WTC11 (cell line): ENCODE results near the gene SAMD1. TPM values are rescaled to one million over a fixed set of nuclear protein-coding genes. Genes with fewer than 3 reads are reported as not detected.

ENCODE experiments used
- ATAC-seq: fragments of 200-7000 bp; cut with Tn5 transposase; 2 replicates; pipeline ENCODE4 v1.10.0; 2021; ENCODE audit warnings: mild to moderate bottlenecking, moderate library complexity
- CTCF ChIA-PET: fragments of 300-600 bp; sonication (Branson Sonifier 250); formaldehyde crosslinking; loops from one replicate; lab custom pipeline; 2021; ENCODE audit warnings: antibody characterized with exemption; lab: Charles Lee
- POLR2A ChIA-PET: fragments of 350-600 bp; sonication (Branson Sonifier 250); formaldehyde crosslinking; loops from one replicate; lab custom pipeline; 2021; ENCODE audit warnings: antibody characterized with exemption; lab: Charles Lee
- DNase-seq: peaks from one replicate; pipeline ENCODE4 v3.0.0; 2021; ENCODE audit warnings: low spot score
- H3K27ac Mint-ChIP-seq: 2 replicates; pipeline ENCODE4 v1.8.0; 2021; ENCODE audit warnings: mixed read lengths
- H3K27me3 Mint-ChIP-seq: 2 replicates; pipeline ENCODE4 v1.8.0; 2021; ENCODE audit warnings: low read depth, mild to moderate bottlenecking, moderate library complexity, mixed read lengths
- H3K36me3 Mint-ChIP-seq: 2 replicates; pipeline ENCODE4 v1.8.0; 2021; ENCODE audit warnings: mixed read lengths
- H3K4me1 Mint-ChIP-seq: 2 replicates; pipeline ENCODE4 v1.8.0; 2022; ENCODE audit warnings: mixed read lengths
- H3K4me3 Mint-ChIP-seq: 2 replicates; pipeline ENCODE4 v1.8.0; 2021; ENCODE audit warnings: mild to moderate bottlenecking, moderate library complexity, mixed read lengths
- H3K9me3 Mint-ChIP-seq: 2 replicates; pipeline ENCODE4 v1.8.0; 2021; ENCODE audit warnings: mixed read lengths
- AFF4 ChIP-seq: sonication (generic); formaldehyde crosslinking; IDR thresholded peaks from 2 replicates; pipeline ENCODE4 v1.8.1; 2023; ENCODE audit warnings: mild to moderate bottlenecking, missing genetic modification reagents, borderline replicate concordance
- ATF1 ChIP-seq: sonication (generic); formaldehyde crosslinking; IDR thresholded peaks from 2 replicates; pipeline ENCODE4 v1.8.1; 2023; ENCODE audit warnings: mild to moderate bottlenecking, moderate library complexity, missing genetic modification reagents
- CBFB ChIP-seq: sonication (generic); formaldehyde crosslinking; IDR thresholded peaks from 2 replicates; pipeline ENCODE4 v1.8.1; 2022; ENCODE audit warnings: mild to moderate bottlenecking, low read depth, missing genetic modification reagents
- CTCF ChIP-seq: fragments of 200-600 bp; IDR thresholded peaks from 2 replicates; pipeline ENCODE4 v1.8.0; 2022; ENCODE audit warnings: antibody characterized with exemption
- FOXK1 ChIP-seq: sonication (generic); formaldehyde crosslinking; IDR thresholded peaks from 2 replicates; pipeline ENCODE4 v1.8.0; 2022; ENCODE audit warnings: mild to moderate bottlenecking, moderate library complexity, missing genetic modification reagents
- PRRX2 ChIP-seq: fragments of 250-450 bp; sonication (Bioruptor Pico); IDR thresholded peaks from 2 replicates; pipeline ENCODE4 v1.8.0; 2021; ENCODE audit warnings: mild to moderate bottlenecking
- SP1 ChIP-seq: sonication (generic); formaldehyde crosslinking; conservative IDR thresholded peaks from 2 replicates; pipeline ENCODE4 v1.8.1; 2022; ENCODE audit warnings: missing genetic modification reagents
- USF2 ChIP-seq: sonication (generic); formaldehyde crosslinking; IDR thresholded peaks from 2 replicates; pipeline ENCODE4 v1.8.1; 2023; ENCODE audit warnings: mild to moderate bottlenecking, missing genetic modification reagents, moderate library complexity
- ZNF121 ChIP-seq: sonication (generic); formaldehyde crosslinking; IDR thresholded peaks from 2 replicates; pipeline ENCODE4 v1.8.0; 2023; ENCODE audit warnings: missing genetic modification reagents
- ZNF281 ChIP-seq: sonication (generic); formaldehyde crosslinking; IDR thresholded peaks from 2 replicates; pipeline ENCODE4 v1.8.0; 2023; ENCODE audit warnings: mild to moderate bottlenecking, missing genetic modification reagents
- ZNF396 ChIP-seq: fragments of 250-450 bp; sonication (Bioruptor Pico); IDR thresholded peaks from 2 replicates; pipeline ENCODE4 v1.8.0; 2021; ENCODE audit warnings: mild to moderate bottlenecking, moderate library complexity, borderline replicate concordance
- ZNF532 ChIP-seq: fragments of 250-450 bp; sonication (Bioruptor Pico); IDR thresholded peaks from 2 replicates; pipeline ENCODE4 v1.9.0; 2021; ENCODE audit warnings: mild to moderate bottlenecking, borderline replicate concordance
- total RNA-seq: library from RNA; stranded (reverse); gene quantifications from 3 replicates; pipeline ENCODE4 v1.2.3, GENCODE V29; 2021

Gene SAMD1
- total RNA-seq, 1 experiment from 2014 or later: 116 TPM

GRCh38 chr19:14101003-14101545, 10.5 kb upstream of the SAMD1 start (continued):
- TF ChIP-seq AFF4 (CRISPR knock-in tag): no peak
- TF ChIP-seq, all 79 proteins: peak for 0

GRCh38 chr19:14097532-14098151, 7.1 kb upstream of the SAMD1 start:
- ChIA-PET CTCF (interaction anchor here (1.1 kb wide), 1 partner anchor 26 kb away, joined by 3 read pairs; the partner anchor contains the start of gene MISP3), POLR2A (no interaction called here)
- peaks cover 12% of the 10 kb centered on the region for H3K36me3 Mint-ChIP-seq
- DNase-seq: peak; percentile 53
- no peak overlapping the region for H3K4me3 Mint-ChIP-seq
- peaks cover 19% of the 10 kb centered on the region for H3K27me3 Mint-ChIP-seq
- no peaks in the 10 kb centered on the region for H3K4me1 Mint-ChIP-seq
- TF ChIP-seq ZNF121 (CRISPR knock-in tag) (no peak), CTCF (0 out of 2 replicates have a peak, but pooled peaks have one; percentile 6)
- peaks cover 13% of the 10 kb centered on the region for H3K9me3 Mint-ChIP-seq
- peak; percentile 69 for ATAC-seq
- H3K27ac Mint-ChIP-seq: no peak overlapping the region

GRCh38 chr19:14096272-14096992, 5.9 kb upstream of the SAMD1 start:
- ChIA-PET POLR2A (no interaction called here), CTCF (interaction anchor here (0.6 to 2.2 kb wide), 9 partner anchors 11 to 391 kb away, joined by 3 to 19 read pairs (median 5); partner anchors contain the start of genes ASF1B and PRKACA)
- DNase-seq (no peak), ATAC-seq (peak; percentile 66)
- H3K27me3 Mint-ChIP-seq: peaks cover 22% of the 10 kb centered on the region
- no peak overlapping the region for H3K4me3 Mint-ChIP-seq
- peaks cover 8% of the 10 kb centered on the region for H3K4me1 Mint-ChIP-seq
- peaks cover 13% of the 10 kb centered on the region for H3K9me3 Mint-ChIP-seq
- peak overlapping the region; percentile 9; the same call in 1 of the 2 replicates for H3K27ac Mint-ChIP-seq
- no peak for TF ChIP-seq SP1 (CRISPR knock-in tag)
- TF ChIP-seq ZNF121 (CRISPR knock-in tag): peak; percentile 78
- H3K36me3 Mint-ChIP-seq: peaks cover 12% of the 10 kb centered on the region

- H3K4me1 Mint-ChIP-seq: peaks cover 9% of the 10 kb centered on the region
- H3K27me3 Mint-ChIP-seq: peaks cover 22% of the 10 kb centered on the region
- no peak overlapping the region for H3K4me3 Mint-ChIP-seq
- peaks cover 13% of the 10 kb centered on the region for H3K9me3 Mint-ChIP-seq
- peaks cover 12% of the 10 kb centered on the region for H3K36me3 Mint-ChIP-seq
- DNase-seq (no peak), ATAC-seq (no peak)
- ChIA-PET POLR2A (no interaction called here), CTCF (interaction anchor here (1.7 to 2.2 kb wide), 2 partner anchors 20 to 42 kb away, joined by 6 to 19 read pairs; partner anchors contain the start of gene ASF1B)
- 0 out of 2 replicates have a peak overlapping the region, but pooled peaks have one; percentile 45 for H3K27ac Mint-ChIP-seq
- TF ChIP-seq PRRX2 (CRISPR knock-in tag): no peak
- no peak for TF ChIP-seq ZNF532
- TF ChIP-seq USF2 (CRISPR knock-in tag): no peak
- no peak for TF ChIP-seq CBFB (CRISPR knock-in tag)
- TF ChIP-seq ZNF396: no peak
- no peak for TF ChIP-seq ATF1 (CRISPR knock-in tag)
- TF ChIP-seq ZNF281 (CRISPR knock-in tag): no peak
- no peak for TF ChIP-seq FOXK1
- no peak for TF ChIP-seq ZNF121 (CRISPR knock-in tag)
Measured at GRCh38 chr19:14094854-14095253, 4.3 kb upstream of the SAMD1 start.
